ENCODE results near the gene PUS10. TPM values are rescaled to one million over a fixed set of nuclear protein-coding genes. Genes with fewer than 3 reads are reported as not detected.

Gene PUS10
- total and polyA plus RNA-seq, 2 of the 8 experiments (the other 6 are each of a cell fraction or from before 2014, with no cell fraction given), result 1.3 to 3.1 TPM

GRCh38 chr2:60992985-60993392 is 25.1 kb downstream of the PUS10 start:
- H2BK12ac ChIP-seq (ENCODE audit: low read depth, low read length), result no peak overlapping the region
- ChIA-PET POLR2A (ENCODE audit: partially characterized antibody) (no interaction called here), CTCF (ENCODE audit: partially characterized antibody) (interaction anchor here (0.6 to 1.4 kb wide), 3 partner anchors 153 to 1095 kb away, joined by 3 read pairs; no protein-coding TSS in a partner anchor)

More at GRCh38 chr2:60992985-60993392, 25.1 kb downstream of the PUS10 start:
- no peak overlapping the region for H4K5ac ChIP-seq (ENCODE audit: insufficient read length, low read depth, low read length)
- no peak overlapping the region for H3K9ac ChIP-seq (replicated peaks in 1 of 4; ENCODE audit: extremely low read depth in 1 of 4, low read depth in 3 of 4, low read length in 3 of 4)
- no peaks in the 10 kb centered on the region for H4K20me1 ChIP-seq (replicated peaks in 1 of 2; ENCODE audit: control insufficient read depth in 1 of 2, insufficient read depth in 2 of 2, low read length in 2 of 2)
- no peak overlapping the region for H2BK15ac ChIP-seq (ENCODE audit: low read length)
- no peak overlapping the region for H4K8ac ChIP-seq (ENCODE audit: extremely low read depth, insufficient read depth, low read length)
- H2AK5ac ChIP-seq (ENCODE audit: low read depth, low read length), result no peak overlapping the region
- no peak for DNase-seq (ENCODE audit: low read depth in 1 of 2, low spot score in 2 of 2)
- no peak overlapping the region for H3K23ac ChIP-seq (ENCODE audit: insufficient read length)
- H2BK120ac ChIP-seq (replicated peaks; ENCODE audit: low read depth, low read length), result no peak overlapping the region
- no peak overlapping the region for H2BK5ac ChIP-seq (ENCODE audit: low read depth, low read length)
- H3K27ac ChIP-seq (ENCODE audit: low read depth, low read length), result no peak overlapping the region
- no peaks in the 10 kb centered on the region for H3K79me2 ChIP-seq (ENCODE audit: control insufficient read depth in 1 of 2, insufficient read depth in 2 of 2, low read length in 2 of 2)
- H3K27me3 ChIP-seq (replicated peaks in 1 of 4; ENCODE audit: control insufficient read depth in 3 of 4, extremely low read depth in 1 of 4, insufficient read depth in 3 of 4, low read length in 3 of 4), result no peaks in the 10 kb centered on the region
- H3K18ac ChIP-seq (ENCODE audit: extremely low read depth, low read length), result no peak overlapping the region
- H2BK20ac ChIP-seq (ENCODE audit: low read length), result no peak overlapping the region
- no peak overlapping the region for H3K56ac ChIP-seq (replicated peaks; ENCODE audit: insufficient read length, low read depth, low read length)
- no peaks in the 10 kb centered on the region for H3K36me3 ChIP-seq (ENCODE audit: control insufficient read depth in 2 of 4, insufficient read depth in 4 of 4, low read length in 3 of 4)
- no peak overlapping the region for H3K4me3 ChIP-seq (ENCODE audit: extremely low read depth in 1 of 4, insufficient read depth in 2 of 4, low read depth in 3 of 4, low read length in 4 of 4)
- H3K4me2 ChIP-seq (ENCODE audit: insufficient read depth in 1 of 2, low read depth in 2 of 2, low read length in 2 of 2), result no peak overlapping the region
- 92% methylated on average over 7 of the region's 7 CpGs; no CpG with 5 or more reads in 1 of the 2 experiments for WGBS, 2 experiments (ENCODE audit: extremely low coverage in 1 of 2, insufficient coverage in 1 of 2, insufficient read length in 1 of 2, insufficient replicate concordance in 2 of 2, low coverage in 1 of 2, low lambda C conversion rate in 2 of 2, missing lambda C conversion rate in 1 of 2)
- no peak overlapping the region for H4K91ac ChIP-seq (replicated peaks; ENCODE audit: insufficient read length, low read length)
- H2AFZ ChIP-seq (ENCODE audit: low read length), result no peak overlapping the region
- no peaks in the 10 kb centered on the region for H3K4me1 ChIP-seq (replicated peaks in 1 of 4; ENCODE audit: control insufficient read depth in 3 of 4, insufficient read depth in 4 of 4, low read length in 3 of 4)
- H3K14ac ChIP-seq (ENCODE audit: insufficient read length), result no peak overlapping the region
- H3K9me3 ChIP-seq (ENCODE audit: insufficient read depth in 2 of 2, low read depth in 1 of 2, low read length in 1 of 2), result peaks cover 13 to 15% of the 10 kb centered on the region in 2 experiments
- no peaks in the 10 kb centered on the region for H3K23me2 ChIP-seq (ENCODE audit: low read depth, low read length)
- H3K4ac ChIP-seq (replicated peaks; ENCODE audit: insufficient read length, low read depth, low read length), result no peak overlapping the region
- FAIRE-seq, result no peak
- TF ChIP-seq BCL11A (IDR thresholded peaks at IDR 0.05; ENCODE audit: low read depth in 2 of 2, low read length in 2 of 2) (no peak), TEAD4 (IDR thresholded peaks at IDR 0.05; ENCODE audit: low read depth, low read length) (no peak), SP4 (IDR thresholded peaks at IDR 0.05; ENCODE audit: low read length) (no peak), BACH1 (IDR thresholded peaks at IDR 0.05; ENCODE audit: low read length) (no peak), TAF7 (optimal IDR thresholded peaks at IDR 0.05; ENCODE audit: borderline replicate concordance, low read depth, low read length) (no peak), SP2 (IDR thresholded peaks at IDR 0.05; ENCODE audit: low read length) (no peak)
- no peaks in the 10 kb centered on the region for H3K79me1 ChIP-seq (ENCODE audit: low read depth, low read length)
